GM12873 (cell line): Measurements from ENCODE around the gene RASAL2.

Source experiments
- CTCF ChIP-seq: IDR thresholded peaks from 2 replicates; pipeline ENCODE4 v1.5.1; 2012; ENCODE audit warnings: low read depth, mild to moderate bottlenecking, moderate library complexity, low read length, control low read depth; ENCODE audit not compliant: insufficient read depth; ENCODE audit errors: missing control alignments

The RASAL2 gene

GRCh38 chr1:178137238-178137637, 43.3 kb downstream of the RASAL2 start:
- TF ChIP-seq CTCF: no peak

GRCh38 chr1:178142806-178143205, 48.9 kb downstream of the RASAL2 start:
- TF ChIP-seq CTCF: no peak

GRCh38 chr1:178143730-178144690, 50.1 kb downstream of the RASAL2 start:
- no peak for TF ChIP-seq CTCF

GRCh38 chr1:178145605-178146004, 51.7 kb downstream of the RASAL2 start:
- TF ChIP-seq CTCF: no peak

- TF ChIP-seq CTCF: no peak
Measured at GRCh38 chr1:178146436-178146835, 52.5 kb downstream of the RASAL2 start.

GRCh38 chr1:178150610-178151009, 56.7 kb downstream of the RASAL2 start:
- TF ChIP-seq CTCF: no peak

- no peak for TF ChIP-seq CTCF
Measured at GRCh38 chr1:178151831-178152230, 57.9 kb downstream of the RASAL2 start.
